Stomach (tissue), 9 donors: ENCODE data around the gene TM4SF18. TPM values are rescaled to one million over a fixed set of nuclear protein-coding genes. Genes with fewer than 3 reads are reported as not detected.
A peak's percentile ranks its signal among the peaks of the same experiment; 100 is the strongest.
"Not testable (repeated sequence)": the region's sequence is repeated elsewhere in the genome, so short reads cannot be mapped to it uniquely, and the experiment has no call there.

Experiments
- DNase-seq, 2 donors: peaks; one replicate each; pipeline versions ENCODE4 v3.0.0 to v3.0.0-alpha.2; 2013 to 2019
- H3K27ac ChIP-seq, 5 donors: fragments of 200-600 bp in 4 of 5; sonication (generic) in 4 of 5; one replicate each; pipeline ENCODE4 v1.5.1; 2013 to 2019; ENCODE audit warnings: mild to moderate bottlenecking in 1 of 5, moderate library complexity in 1 of 5
- H3K27me3 ChIP-seq, 3 donors: fragments of 200-600 bp; sonication (generic); one replicate each; pipeline ENCODE4 v1.5.1; 2017 to 2019; ENCODE audit warnings: mixed run types in 1 of 3
- H3K36me3 ChIP-seq, 4 donors: fragments of 200-600 bp; sonication (generic); 1 replicate in 3 of 4; 2 replicates in 1 of 4; pipeline ENCODE4 v1.5.1; 2016 to 2019
- H3K4me1 ChIP-seq, 4 donors: fragments of 200-600 bp; sonication (generic); one replicate each; pipeline ENCODE4 v1.5.1; 2016 to 2019
- H3K4me3 ChIP-seq, 4 donors: fragments of 200-600 bp; sonication (generic) in 3 of 4; one replicate each; pipeline ENCODE4 v1.5.1; 2016 to 2019; ENCODE audit warnings: mild to moderate bottlenecking in 1 of 4
- H3K9me3 ChIP-seq, 4 donors: fragments of 200-600 bp; sonication (generic); one replicate each; pipeline ENCODE4 v1.5.1; 2016 to 2019
- EP300 ChIP-seq: sonication (generic); formaldehyde crosslinking; IDR thresholded peaks from one replicate; pipeline ENCODE4 v1.6.1; 2017; ENCODE audit warnings: antibody characterized with exemption
- POLR2A ChIP-seq, 4 donors: fragments of 450-650 bp; IDR thresholded peaks; one replicate each; pipeline ENCODE4 v1.6.1; 2016; ENCODE audit warnings: antibody characterized with exemption in 4 of 4, control low read depth in 2 of 4, mild to moderate bottlenecking in 1 of 4, moderate library complexity in 1 of 4
- POLR2AphosphoS5 ChIP-seq, 3 donors: sonication (generic); formaldehyde crosslinking; IDR thresholded peaks; one replicate each; pipeline ENCODE4 v1.6.1; 2016; ENCODE audit warnings: antibody characterized with exemption in 3 of 3
- WGBS, 5 donors: extraction: QIAGEN DNeasy Blood & Tissue Kit in 3 of 5; methylation state at CpG; one replicate each; pipeline versions ENCODE4 v1.1.5 to v1.1.7; 2013 to 2018; 5-methylcytosine and 5-hydroxymethylcytosine counted together
- intact Hi-C: fragments of 100-400 bp; cut with DNase I; formaldehyde crosslinking; loops from one replicate; pipeline ENCODE4 v1.15.1; 2023; ENCODE audit warnings: low total_unique reads
- polyA plus RNA-seq, 3 donors: library from polyadenylated mRNA; stranded (reverse); fragments of 200-250 nt; gene quantifications; one replicate each; pipeline ENCODE4 v1.2.3, GENCODE V29; 2013
- total RNA-seq, 5 donors: library from RNA; depleted of rRNA; stranded (reverse); fragments of >200 nt; gene quantifications; one replicate each; pipeline versions ENCODE4 v1.1.0 to v1.2.3, GENCODE V29; 2014 to 2016
- TF ChIP-seq, protein P1 (sequence below), 7 experiments: fragments of 450-650 bp in 4 of 7; fragments of 200-600 bp in 3 of 7; sonication (generic) in 3 of 7; IDR thresholded peaks; one replicate each; pipeline ENCODE4 v1.5.1; 2016 to 2019; ENCODE audit warnings: antibody characterized with exemption in 7 of 7, control low read depth in 2 of 7, mild to moderate bottlenecking in 1 of 7
- donor health status: healthy with polysubstance abuse.
- donor health status: Bipolar disorder and iron deficiency.
- donor health status: healthy.

TM4SF18 gene
- total and polyA plus RNA-seq, 8 donors = 0.45 to 26.1 (median 1.8) TPM; not detected in 1

DNA sequence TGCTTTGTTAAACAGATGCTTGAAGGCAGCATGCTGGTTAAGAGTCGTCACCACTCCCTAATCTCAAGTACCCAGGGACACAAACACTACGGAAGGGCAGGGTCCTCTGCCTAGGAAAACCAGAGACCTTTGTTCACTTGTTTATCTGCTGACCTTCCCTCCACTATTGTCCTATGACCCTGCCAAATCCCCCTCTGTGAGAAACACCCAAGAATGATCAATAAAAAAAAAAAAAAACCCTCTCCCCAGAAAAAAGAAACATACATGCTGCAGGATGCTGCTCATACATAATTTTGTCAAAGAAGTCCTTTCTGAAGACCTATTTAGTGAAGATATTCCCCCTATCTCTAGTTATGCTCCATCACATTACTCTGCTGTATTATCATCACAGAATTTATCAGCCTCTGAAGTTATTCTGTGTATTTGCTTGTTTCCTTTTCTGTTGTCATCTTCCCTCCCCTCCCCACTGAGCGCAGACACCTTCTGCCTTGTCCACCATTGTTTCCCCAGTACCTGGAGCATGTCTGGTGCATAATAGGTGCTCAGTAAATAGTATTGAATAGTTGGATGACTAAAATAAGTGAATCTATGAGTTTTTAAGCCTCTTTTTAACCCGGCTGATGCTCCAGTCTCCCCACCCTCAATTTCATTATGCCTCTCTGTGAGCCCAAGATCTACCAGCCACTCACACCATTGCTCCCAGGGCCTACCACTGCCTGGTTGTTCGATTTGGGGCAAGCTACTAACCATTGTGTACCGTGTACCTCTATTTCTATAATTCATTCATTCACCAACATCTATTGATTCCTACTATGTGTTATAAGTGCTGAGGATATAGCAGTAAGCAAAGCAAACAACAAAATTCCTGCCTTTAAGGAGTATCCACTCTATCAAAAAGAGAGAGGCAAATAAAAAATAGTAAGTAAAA, 48.0 kb upstream of the TM4SF18 start:
- intact Hi-C loops = no loop called here
- H3K27me3 ChIP-seq = no peaks in the 10 kb centered on the region
- H3K4me3 ChIP-seq = no peak overlapping the region
- H3K4me1 ChIP-seq = peaks cover 20 to 46% (median 37%) of the 10 kb centered on the region in 4 donors
- H3K36me3 ChIP-seq = no peaks in the 10 kb centered on the region
- TF ChIP-seq POLR2AphosphoS5 (IDR thresholded peaks at IDR 0.05) = no peak
- TF ChIP-seq EP300 = no peak
- no peak for TF ChIP-seq POLR2A (IDR thresholded peaks at IDR 0.05)
- TF ChIP-seq, protein P1, sequence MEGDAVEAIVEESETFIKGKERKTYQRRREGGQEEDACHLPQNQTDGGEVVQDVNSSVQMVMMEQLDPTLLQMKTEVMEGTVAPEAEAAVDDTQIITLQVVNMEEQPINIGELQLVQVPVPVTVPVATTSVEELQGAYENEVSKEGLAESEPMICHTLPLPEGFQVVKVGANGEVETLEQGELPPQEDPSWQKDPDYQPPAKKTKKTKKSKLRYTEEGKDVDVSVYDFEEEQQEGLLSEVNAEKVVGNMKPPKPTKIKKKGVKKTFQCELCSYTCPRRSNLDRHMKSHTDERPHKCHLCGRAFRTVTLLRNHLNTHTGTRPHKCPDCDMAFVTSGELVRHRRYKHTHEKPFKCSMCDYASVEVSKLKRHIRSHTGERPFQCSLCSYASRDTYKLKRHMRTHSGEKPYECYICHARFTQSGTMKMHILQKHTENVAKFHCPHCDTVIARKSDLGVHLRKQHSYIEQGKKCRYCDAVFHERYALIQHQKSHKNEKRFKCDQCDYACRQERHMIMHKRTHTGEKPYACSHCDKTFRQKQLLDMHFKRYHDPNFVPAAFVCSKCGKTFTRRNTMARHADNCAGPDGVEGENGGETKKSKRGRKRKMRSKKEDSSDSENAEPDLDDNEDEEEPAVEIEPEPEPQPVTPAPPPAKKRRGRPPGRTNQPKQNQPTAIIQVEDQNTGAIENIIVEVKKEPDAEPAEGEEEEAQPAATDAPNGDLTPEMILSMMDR (IDR thresholded peaks at IDR 0.05) = no peak
- H3K27ac ChIP-seq = peak overlapping the region in 1 of 5 donors; percentile 6
- 67 to 79% (median 76%) methylated on average over 6 of the region's 6 CpGs for WGBS, 5 donors
- DNase-seq = no peak
- no peaks in the 10 kb centered on the region for H3K9me3 ChIP-seq

DNA sequence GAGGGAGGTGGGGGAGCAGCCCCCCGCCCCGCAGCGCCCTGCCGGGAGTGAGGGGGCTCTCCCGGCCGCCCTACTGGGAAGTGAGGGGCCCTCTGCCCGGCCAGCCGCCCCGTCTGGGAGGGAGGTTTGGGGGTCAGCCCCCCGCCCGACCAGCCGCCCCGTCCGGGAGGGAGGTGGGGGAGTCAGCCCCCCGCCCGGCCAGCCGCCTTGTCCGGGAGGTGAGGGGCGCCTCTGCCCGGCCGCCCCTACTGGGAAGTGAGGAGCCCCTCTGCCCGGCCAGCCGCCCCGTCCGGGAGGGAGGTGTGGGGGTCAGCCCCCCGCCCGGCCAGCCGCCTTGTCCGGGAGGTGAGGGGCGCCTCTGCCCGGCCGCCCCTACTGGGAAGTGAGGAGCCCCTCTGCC, 46.8 kb upstream of the TM4SF18 start:
- H3K9me3 ChIP-seq, H3K4me3 ChIP-seq, intact Hi-C loops, H3K36me3 ChIP-seq, H3K27me3 ChIP-seq, DNase-seq: not testable (repeated sequence)
- Histone ChIP-seq H3K4me1 (peaks cover 14 to 39% (median 28%) of the 10 kb centered on the region in 4 donors), H3K27ac (peak overlapping the region in 1 of 5 donors; percentile 88)
- WGBS, 5 donors = 97% methylated on average over 22 of the region's 32 CpGs; no CpG with 5 or more reads in 4 of the 5 donors

DNA sequence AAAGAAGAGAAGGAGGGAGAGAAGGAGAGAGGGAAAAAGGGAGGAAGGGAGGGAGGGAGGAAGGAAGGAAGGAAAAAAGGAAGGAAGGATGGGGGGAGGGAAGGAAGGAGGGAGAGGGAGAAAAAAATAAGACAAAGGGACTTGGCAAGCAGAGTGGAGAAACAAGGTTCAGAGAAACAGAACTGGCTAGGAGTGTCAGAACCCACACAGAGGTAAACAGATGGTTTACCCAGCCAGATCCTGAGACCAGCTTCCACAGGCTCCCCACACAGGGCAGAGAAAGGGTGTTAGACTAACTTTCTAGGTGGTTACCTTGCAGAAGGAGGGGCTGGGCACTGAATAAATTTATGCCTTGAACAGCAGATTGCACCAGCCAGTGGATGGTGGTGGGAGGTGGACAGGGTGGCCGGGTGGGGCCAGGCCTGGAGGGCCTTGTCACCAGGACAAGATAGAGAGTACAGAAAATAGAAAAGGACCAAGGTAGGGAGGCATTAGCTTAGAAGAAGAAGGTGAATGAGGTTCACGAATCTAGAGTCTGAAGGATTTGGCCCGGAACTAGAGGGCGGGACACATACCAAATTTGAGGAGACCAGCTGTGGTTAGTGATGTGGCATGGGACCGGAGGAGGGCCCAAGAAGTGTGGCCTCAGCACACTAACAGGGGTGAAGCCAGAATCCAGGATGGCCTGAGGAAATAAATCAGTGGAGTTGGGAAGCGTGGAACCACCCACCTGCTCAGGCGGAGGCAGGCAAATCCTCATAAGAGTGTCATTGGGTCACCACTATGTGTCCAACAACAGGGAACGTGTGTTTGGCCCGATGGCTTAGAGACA, 45.3 kb upstream of the TM4SF18 start:
- Histone ChIP-seq H3K4me1 (peaks cover 14 to 50% (median 27%) of the 10 kb centered on the region in 4 donors), H3K27me3 (no peaks in the 10 kb centered on the region), H3K27ac (peak overlapping the region; percentile 82 to 93 (median 87)), H3K4me3 (no peak overlapping the region), H3K9me3 (no peaks in the 10 kb centered on the region), H3K36me3 (peaks cover 0 to 11% (median 0%) of the 10 kb centered on the region in 4 donors)
- intact Hi-C loops = no loop called here
- no peak for TF ChIP-seq POLR2A (IDR thresholded peaks at IDR 0.05)
- TF ChIP-seq EP300 = no peak
- TF ChIP-seq POLR2AphosphoS5 (IDR thresholded peaks at IDR 0.05) = no peak
- TF ChIP-seq, protein P1 (IDR thresholded peaks at IDR 0.05) = no peak
- 68 to 78% (median 69%) methylated on average over 9 of the region's 9 CpGs for WGBS, 5 donors
- DNase-seq = no peak

DNA sequence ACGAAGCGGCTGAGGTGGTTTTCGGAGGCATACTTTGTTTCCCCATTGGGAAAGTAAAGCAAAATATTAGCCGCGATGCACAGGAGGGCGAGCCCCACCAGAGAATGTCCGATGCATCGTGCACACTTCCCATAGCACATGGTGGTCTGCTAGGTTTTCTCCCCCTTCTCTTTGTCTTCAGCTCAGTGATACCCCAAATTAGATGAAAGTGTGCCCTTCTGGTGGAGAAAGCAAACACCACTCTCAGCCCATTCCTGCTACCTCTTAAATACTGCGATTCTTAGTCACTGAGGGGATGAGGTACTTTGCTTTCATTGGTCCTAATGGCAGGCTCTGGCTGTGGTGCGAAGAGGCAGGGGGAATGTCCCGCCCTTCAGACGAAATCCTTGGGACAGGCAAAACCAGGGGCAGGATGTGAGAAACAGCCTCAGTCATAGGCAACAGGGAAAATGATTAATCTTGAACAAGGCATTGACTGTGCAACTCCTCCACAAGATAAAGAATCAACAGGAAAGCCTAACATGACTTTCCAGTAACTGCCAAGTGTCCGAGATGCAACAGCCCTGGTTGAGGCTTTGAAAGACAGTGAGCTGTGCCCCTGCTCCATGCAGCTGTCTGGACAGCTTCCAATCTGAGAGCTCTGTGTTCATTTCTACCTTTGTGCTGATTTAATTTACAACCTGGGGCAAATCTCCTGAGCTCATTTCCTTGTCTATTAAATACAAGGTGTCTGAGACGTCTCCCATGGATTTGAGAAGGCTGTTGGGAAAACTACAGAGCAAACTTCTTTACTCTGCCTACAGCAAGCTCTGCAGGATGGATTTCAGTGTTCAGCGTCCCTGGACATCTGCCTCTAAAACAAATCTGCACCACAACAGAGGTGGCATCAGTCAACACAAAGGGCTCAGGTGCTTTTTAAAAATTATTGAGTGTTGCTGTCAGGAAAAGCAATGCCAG, 44.2 kb upstream of the TM4SF18 start, which contains the start of gene TM4SF1:
TM4SF1 (minus strand) TSS at position 242 of the 957 bp plus-strand sequence; CDS start at position 140, 102 bp downstream.
- peaks cover 0 to 14% (median 2%) of the 10 kb centered on the region in 4 donors for H3K36me3 ChIP-seq

More for the DNA sequence above, 44.2 kb upstream of the TM4SF18 start, which contains the start of gene TM4SF1:
- peak within 1 kb of the TSS; percentile 34 to 55 (median 46) for H3K4me3 ChIP-seq
- 15 to 31% (median 27%) methylated on average over 15 of the region's 15 CpGs for WGBS, 5 donors
- peak within 1 kb of the TSS; percentile 82 to 93 (median 87) for H3K27ac ChIP-seq
- peaks cover 14 to 61% (median 36%) of the 10 kb centered on the region in 4 donors for H3K4me1 ChIP-seq
- intact Hi-C loops = no loop called here
- DNase-seq = peak; percentile 65 to 87
- no peaks in the 10 kb centered on the region for H3K27me3 ChIP-seq
- no peaks in the 10 kb centered on the region for H3K9me3 ChIP-seq
- TF ChIP-seq EP300 (no peak), POLR2AphosphoS5 (IDR thresholded peaks at IDR 0.05) (peak in 2 of 3 donors; percentile 94 to 97), POLR2A (IDR thresholded peaks at IDR 0.05) (peak in 2 of 4 donors; percentile 34 to 84)
- TF ChIP-seq, protein P1 (IDR thresholded peaks at IDR 0.05) = peak in 1 of 7 experiments; percentile 17
